KMS-11 (cell line): ENCODE measurements around the gene UNC79.

Source experiments
- H2AFZ ChIP-seq: fragments of 200-600 bp; sonication (generic); 2 replicates; pipeline ENCODE4 v1.6.1; 2016; ENCODE audit warnings: antibody characterized with exemption, mixed run types, low read depth
- H3K27ac ChIP-seq: fragments of 200-600 bp; sonication (generic); 2 replicates; pipeline ENCODE4 v1.6.1; 2016; ENCODE audit warnings: mild to moderate bottlenecking, mixed run types
- H3K27me3 ChIP-seq: fragments of 200-600 bp; sonication (generic); 2 replicates; pipeline ENCODE4 v1.6.1; 2017; ENCODE audit warnings: mild to moderate bottlenecking, low read depth, mixed run types, moderate library complexity; ENCODE audit not compliant: insufficient read depth
- H3K36me3 ChIP-seq: fragments of 200-600 bp; sonication (generic); 2 replicates; pipeline ENCODE4 v1.6.1; 2017; ENCODE audit warnings: mild to moderate bottlenecking, mixed run types; ENCODE audit not compliant: insufficient read depth
- H3K4me1 ChIP-seq: fragments of 200-600 bp; sonication (generic); 2 replicates; pipeline ENCODE4 v1.6.1; 2016; ENCODE audit warnings: mild to moderate bottlenecking, low read depth, mixed run types; ENCODE audit not compliant: poor library complexity, severe bottlenecking
- H3K4me2 ChIP-seq: fragments of 200-600 bp; sonication (generic); 2 replicates; pipeline ENCODE4 v1.7.0; 2016; ENCODE audit warnings: mild to moderate bottlenecking, mixed run types
- H3K4me3 ChIP-seq: fragments of 200-600 bp; sonication (generic); IDR thresholded peaks from 2 replicates; pipeline ENCODE4 v1.6.1; 2017; ENCODE audit warnings: low read depth, low read length, mixed read lengths; ENCODE audit not compliant: insufficient read depth
- H3K79me2 ChIP-seq: fragments of 200-600 bp; sonication (generic); 2 replicates; pipeline ENCODE4 v1.6.1; 2016; ENCODE audit warnings: low read depth, mixed run types; ENCODE audit not compliant: insufficient read depth
- H3K9ac ChIP-seq: fragments of 200-600 bp; sonication (generic); 2 replicates; pipeline ENCODE4 v1.6.1; 2016; ENCODE audit warnings: mild to moderate bottlenecking, mixed run types
- H4K20me1 ChIP-seq: fragments of 200-600 bp; sonication (generic); 2 replicates; pipeline ENCODE4 v1.6.1; 2016; ENCODE audit warnings: mild to moderate bottlenecking, mixed run types; ENCODE audit not compliant: insufficient read depth
- CTCF ChIP-seq: fragments of 200-600 bp; sonication (generic); conservative IDR thresholded peaks from 2 replicates; pipeline ENCODE4 v1.6.1; 2017; ENCODE audit warnings: low read depth, mild to moderate bottlenecking, antibody characterized with exemption, low read length, moderate library complexity, mixed read lengths

UNC79 gene

GRCh38 chr14:93715279-93715927 is 284.7 kb downstream of the UNC79 start:
- no peak overlapping the region; the same call in 1 of the 2 replicates for H2AFZ ChIP-seq
- no peak overlapping the region for H3K4me2 ChIP-seq
- no peak overlapping the region for H3K27ac ChIP-seq
- H3K9ac ChIP-seq, result no peak overlapping the region
- H3K36me3 ChIP-seq, result no peaks in the 10 kb centered on the region
- no peaks in the 10 kb centered on the region for H3K4me1 ChIP-seq
- no peaks in the 10 kb centered on the region for H4K20me1 ChIP-seq
- H3K27me3 ChIP-seq, result no peaks in the 10 kb centered on the region
- no peak for TF ChIP-seq CTCF
- H3K79me2 ChIP-seq, result no peaks in the 10 kb centered on the region
- no peak overlapping the region for H3K4me3 ChIP-seq

- no peak for TF ChIP-seq CTCF
- Histone ChIP-seq H3K27me3 (no peaks in the 10 kb centered on the region), H3K4me2 (no peak overlapping the region), H3K9ac (no peak overlapping the region), H3K36me3 (no peaks in the 10 kb centered on the region), H3K4me3 (no peak overlapping the region), H4K20me1 (no peaks in the 10 kb centered on the region), H3K4me1 (no peaks in the 10 kb centered on the region), H3K27ac (no peak overlapping the region), H3K79me2 (no peaks in the 10 kb centered on the region), H2AFZ (no peak overlapping the region)
These were observed 285.4 kb downstream of the UNC79 start for GRCh38 chr14:93716002-93716745.

DNA sequence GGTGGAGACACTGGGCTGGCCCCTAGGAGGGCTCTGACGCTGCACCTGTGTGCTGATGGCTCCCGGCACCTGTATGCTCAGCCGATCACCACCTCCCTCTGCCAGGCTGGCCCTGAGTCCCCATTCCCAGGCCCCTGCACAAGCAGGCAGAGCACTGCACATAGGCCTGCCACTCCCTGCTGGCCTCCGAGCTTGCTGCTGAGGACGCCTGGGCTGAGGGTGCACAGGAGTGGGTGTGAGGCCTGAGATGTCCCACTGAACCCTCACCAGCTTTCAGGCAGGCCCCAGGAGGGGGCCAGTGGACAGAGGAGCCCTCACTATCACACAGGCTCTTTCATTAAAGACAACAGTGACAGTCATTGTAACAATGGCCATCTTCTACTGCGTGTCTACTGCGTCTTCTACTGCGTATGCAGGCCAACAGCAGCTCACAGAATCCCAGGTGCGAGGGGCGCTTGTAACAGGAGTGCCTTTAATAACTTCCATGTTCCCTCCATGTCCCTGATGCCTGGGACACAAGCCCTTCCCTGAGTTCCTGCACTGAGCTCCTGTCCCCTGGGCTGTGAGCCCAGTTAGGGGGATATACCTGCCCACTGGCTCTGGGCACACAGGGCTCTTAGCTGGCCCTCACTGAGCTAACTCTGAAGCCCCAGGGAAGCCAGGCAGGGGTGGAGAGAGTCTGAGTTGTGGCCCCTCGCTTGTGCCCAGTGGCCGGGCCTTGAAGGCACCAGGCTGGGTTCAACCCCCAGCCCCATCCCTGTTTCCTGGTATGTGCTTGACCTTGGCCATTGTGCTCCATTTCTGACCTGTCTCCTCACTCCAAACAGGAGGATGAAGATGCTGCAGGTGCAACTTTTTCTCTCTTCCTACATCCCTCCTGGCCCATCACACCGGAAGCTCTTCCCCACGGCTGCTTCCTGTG is 286.3 kb downstream of the UNC79 start:
- H2AFZ ChIP-seq, result no peak overlapping the region
- TF ChIP-seq CTCF, result no peak
- no peaks in the 10 kb centered on the region for H3K79me2 ChIP-seq
- no peaks in the 10 kb centered on the region for H3K4me1 ChIP-seq
- H3K9ac ChIP-seq, result no peak overlapping the region
- no peak overlapping the region for H3K27ac ChIP-seq
- no peaks in the 10 kb centered on the region for H3K36me3 ChIP-seq
- H3K4me2 ChIP-seq, result no peak overlapping the region
- no peaks in the 10 kb centered on the region for H4K20me1 ChIP-seq
- H3K4me3 ChIP-seq, result no peak overlapping the region
- H3K27me3 ChIP-seq, result no peaks in the 10 kb centered on the region

DNA sequence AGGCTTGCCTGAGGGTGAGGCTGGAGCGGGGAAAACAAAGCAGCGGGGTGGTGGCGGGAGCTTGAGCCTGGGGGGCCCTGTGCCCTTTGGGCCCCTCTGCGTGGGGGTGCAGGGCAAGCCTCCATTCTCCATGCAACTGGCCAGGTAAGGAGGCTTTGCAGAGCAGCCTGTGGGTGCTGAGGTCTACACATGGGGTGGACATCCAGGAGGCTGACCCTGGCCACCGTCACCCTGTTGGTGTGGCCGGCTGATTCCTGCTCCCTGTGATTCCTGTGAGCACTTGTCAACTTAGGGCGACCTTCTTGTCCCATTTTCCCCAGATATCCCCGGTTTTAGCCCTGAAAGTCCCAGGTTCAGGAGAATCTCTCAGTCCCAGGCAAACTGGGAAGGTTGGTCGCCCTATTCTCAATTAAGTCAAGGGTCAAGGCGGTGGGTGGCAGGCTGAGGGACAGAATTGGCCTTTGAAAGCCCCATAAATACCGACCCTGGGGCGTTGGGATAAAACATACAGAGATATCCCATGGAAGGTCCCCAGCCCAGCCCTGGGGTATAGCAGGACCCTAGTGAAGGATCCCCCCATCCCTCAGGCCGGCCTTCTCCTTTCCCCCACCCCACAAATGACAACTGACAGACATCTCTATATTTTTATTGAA is 287.1 kb downstream of the UNC79 start:
- Histone ChIP-seq H4K20me1 (no peaks in the 10 kb centered on the region), H3K27me3 (no peaks in the 10 kb centered on the region), H3K4me2 (no peak overlapping the region), H3K27ac (no peak overlapping the region), H3K79me2 (no peaks in the 10 kb centered on the region), H3K9ac (no peak overlapping the region), H3K4me3 (no peak overlapping the region), H2AFZ (no peak overlapping the region), H3K36me3 (no peaks in the 10 kb centered on the region), H3K4me1 (no peaks in the 10 kb centered on the region)
- no peak for TF ChIP-seq CTCF
